ENCODE results near the gene KCTD15.

- TF ChIP-seq, protein P1, sequence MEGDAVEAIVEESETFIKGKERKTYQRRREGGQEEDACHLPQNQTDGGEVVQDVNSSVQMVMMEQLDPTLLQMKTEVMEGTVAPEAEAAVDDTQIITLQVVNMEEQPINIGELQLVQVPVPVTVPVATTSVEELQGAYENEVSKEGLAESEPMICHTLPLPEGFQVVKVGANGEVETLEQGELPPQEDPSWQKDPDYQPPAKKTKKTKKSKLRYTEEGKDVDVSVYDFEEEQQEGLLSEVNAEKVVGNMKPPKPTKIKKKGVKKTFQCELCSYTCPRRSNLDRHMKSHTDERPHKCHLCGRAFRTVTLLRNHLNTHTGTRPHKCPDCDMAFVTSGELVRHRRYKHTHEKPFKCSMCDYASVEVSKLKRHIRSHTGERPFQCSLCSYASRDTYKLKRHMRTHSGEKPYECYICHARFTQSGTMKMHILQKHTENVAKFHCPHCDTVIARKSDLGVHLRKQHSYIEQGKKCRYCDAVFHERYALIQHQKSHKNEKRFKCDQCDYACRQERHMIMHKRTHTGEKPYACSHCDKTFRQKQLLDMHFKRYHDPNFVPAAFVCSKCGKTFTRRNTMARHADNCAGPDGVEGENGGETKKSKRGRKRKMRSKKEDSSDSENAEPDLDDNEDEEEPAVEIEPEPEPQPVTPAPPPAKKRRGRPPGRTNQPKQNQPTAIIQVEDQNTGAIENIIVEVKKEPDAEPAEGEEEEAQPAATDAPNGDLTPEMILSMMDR (conservative IDR thresholded peaks at IDR 0.05; ENCODE audit: low read length): no peak
- TF ChIP-seq EZH2phosphoT487 (IDR thresholded peaks at IDR 0.05; ENCODE audit: borderline replicate concordance, low read depth, low read length): no peak
Measured at GRCh38 chr19:33808399-33808798, 11.7 kb downstream of the KCTD15 start.
